ENCODE results near the gene C22orf39. TPM values are rescaled to one million over a fixed set of nuclear protein-coding genes. Genes with fewer than 3 reads are reported as not detected.

Gene C22orf39
- total RNA-seq, 1 donor, result 14.8 TPM

GRCh38 chr22:19466848-19467752 lies 19.6 kb upstream of the C22orf39 start:
- no peak overlapping the region for H3K4me2 ChIP-seq (ENCODE audit: insufficient read depth, low read length)
- peaks cover 20% of the 10 kb centered on the region for H3K79me2 ChIP-seq (ENCODE audit: insufficient read depth, low read length)
- peaks cover 75% of the 10 kb centered on the region for H3K36me3 ChIP-seq (ENCODE audit: insufficient read depth, low read length)
- no peaks in the 10 kb centered on the region for H3K27me3 ChIP-seq (ENCODE audit: insufficient read depth, low read length)
- H3K27ac ChIP-seq (ENCODE audit: low read depth, low read length), result no peak overlapping the region
- no peaks in the 10 kb centered on the region for H3K9me3 ChIP-seq (ENCODE audit: low read depth, low read length)
- H3K4me3 ChIP-seq (ENCODE audit: insufficient read depth, low read length), result no peak overlapping the region
- TF ChIP-seq CTCF (IDR thresholded peaks at IDR 0.05; ENCODE audit: extremely low read depth, low read depth, low read length), result no peak
- no peak for DNase-seq (ENCODE audit: insufficient read length, low spot score, missing footprints)
- no peak overlapping the region for H2AFZ ChIP-seq (ENCODE audit: low read length)
- H4K20me1 ChIP-seq (ENCODE audit: insufficient read depth, low read length), result peaks cover 21% of the 10 kb centered on the region
- peaks cover 10% of the 10 kb centered on the region for H3K4me1 ChIP-seq (ENCODE audit: insufficient read depth, low read length)

DNA sequence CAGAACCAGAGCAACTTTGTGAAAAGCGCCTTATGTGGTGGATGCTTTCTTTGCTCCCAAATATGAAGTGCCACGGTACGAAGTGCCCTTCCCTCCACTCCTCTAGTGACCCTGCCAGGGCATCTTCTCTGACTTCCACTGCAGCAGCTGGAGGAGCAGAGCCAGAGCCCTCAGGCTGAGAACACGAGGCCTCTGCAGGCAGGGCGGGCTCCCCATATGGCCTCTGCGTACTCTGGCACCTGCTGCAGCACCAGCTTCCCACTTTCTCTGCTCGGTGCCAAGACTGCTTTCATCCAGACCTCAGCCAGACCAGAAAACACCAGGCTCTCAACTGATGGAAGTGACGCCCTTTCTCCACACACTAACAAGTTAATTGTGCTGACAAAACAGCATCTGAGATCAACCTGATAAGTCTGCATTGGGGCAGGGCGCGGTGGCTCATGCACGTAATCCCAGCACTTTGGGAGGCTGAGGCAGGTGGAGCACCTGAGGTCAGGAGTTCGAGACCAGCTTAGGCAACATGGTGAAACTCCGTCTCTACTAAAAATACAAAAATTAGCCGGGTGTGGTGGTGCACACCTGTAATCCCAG lies 18.7 kb upstream of the C22orf39 start:
- Histone ChIP-seq H3K27me3 (ENCODE audit: insufficient read depth, low read length) (no peaks in the 10 kb centered on the region), H2AFZ (ENCODE audit: low read length) (no peak overlapping the region), H3K36me3 (ENCODE audit: insufficient read depth, low read length) (peaks cover 71% of the 10 kb centered on the region), H3K79me2 (ENCODE audit: insufficient read depth, low read length) (peaks cover 14% of the 10 kb centered on the region), H3K9me3 (ENCODE audit: low read depth, low read length) (no peaks in the 10 kb centered on the region), H3K4me1 (ENCODE audit: insufficient read depth, low read length) (peaks cover 10% of the 10 kb centered on the region), H3K4me3 (ENCODE audit: insufficient read depth, low read length) (no peak overlapping the region), H4K20me1 (ENCODE audit: insufficient read depth, low read length) (peaks cover 19% of the 10 kb centered on the region), H3K27ac (ENCODE audit: low read depth, low read length) (no peak overlapping the region), H3K4me2 (ENCODE audit: insufficient read depth, low read length) (no peak overlapping the region)
- no peak for TF ChIP-seq CTCF (IDR thresholded peaks at IDR 0.05; ENCODE audit: extremely low read depth, low read depth, low read length)
- no peak for DNase-seq (ENCODE audit: insufficient read length, low spot score, missing footprints)

- H3K9me3 ChIP-seq (ENCODE audit: low read depth, low read length), result no peaks in the 10 kb centered on the region
- no peak for DNase-seq (ENCODE audit: insufficient read length, low spot score, missing footprints)
- H2AFZ ChIP-seq (ENCODE audit: low read length), result no peak overlapping the region
- no peak overlapping the region for H3K27ac ChIP-seq (ENCODE audit: low read depth, low read length)
- peaks cover 63% of the 10 kb centered on the region for H3K36me3 ChIP-seq (ENCODE audit: insufficient read depth, low read length)
- H4K20me1 ChIP-seq (ENCODE audit: insufficient read depth, low read length), result peaks cover 17% of the 10 kb centered on the region
- peaks cover 14% of the 10 kb centered on the region for H3K79me2 ChIP-seq (ENCODE audit: insufficient read depth, low read length)
- peaks cover 10% of the 10 kb centered on the region for H3K4me1 ChIP-seq (ENCODE audit: insufficient read depth, low read length)
- H3K4me3 ChIP-seq (ENCODE audit: insufficient read depth, low read length), result no peak overlapping the region
- no peak overlapping the region for H3K4me2 ChIP-seq (ENCODE audit: insufficient read depth, low read length)
- no peaks in the 10 kb centered on the region for H3K27me3 ChIP-seq (ENCODE audit: insufficient read depth, low read length)
- no peak for TF ChIP-seq CTCF (IDR thresholded peaks at IDR 0.05; ENCODE audit: extremely low read depth, low read depth, low read length)
Measured at GRCh38 chr22:19464975-19465374, 17.5 kb upstream of the C22orf39 start.

DNA sequence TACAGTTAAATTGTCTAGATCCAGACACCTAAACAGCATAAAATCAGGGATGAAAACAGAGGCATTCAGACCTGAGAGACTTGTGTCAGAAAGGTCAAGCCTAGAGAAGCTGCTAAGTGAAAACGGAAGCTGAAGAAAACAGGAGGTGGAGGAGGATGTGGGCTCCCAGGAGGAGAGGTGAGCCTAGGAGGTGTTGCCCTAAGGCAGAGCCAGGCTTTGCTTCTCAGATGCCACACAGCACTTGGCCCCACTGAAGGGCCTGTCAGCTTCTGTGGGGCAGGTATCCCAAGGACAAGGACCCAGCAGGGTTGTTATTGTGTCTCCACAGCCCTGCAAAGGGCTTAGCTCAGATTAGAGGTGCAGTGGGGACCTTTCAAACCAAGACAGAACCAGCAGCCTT lies 17.0 kb upstream of the C22orf39 start:
- no peak overlapping the region for H3K4me2 ChIP-seq (ENCODE audit: insufficient read depth, low read length)
- no peaks in the 10 kb centered on the region for H3K27me3 ChIP-seq (ENCODE audit: insufficient read depth, low read length)
- H3K4me1 ChIP-seq (ENCODE audit: insufficient read depth, low read length), result peaks cover 10% of the 10 kb centered on the region
- peak overlapping the region; percentile 33 for H3K27ac ChIP-seq (ENCODE audit: low read depth, low read length)
- H4K20me1 ChIP-seq (ENCODE audit: insufficient read depth, low read length), result peaks cover 14% of the 10 kb centered on the region
- peaks cover 10% of the 10 kb centered on the region for H3K79me2 ChIP-seq (ENCODE audit: insufficient read depth, low read length)
- no peak overlapping the region for H3K4me3 ChIP-seq (ENCODE audit: insufficient read depth, low read length)
- H2AFZ ChIP-seq (ENCODE audit: low read length), result no peak overlapping the region
- no peak for DNase-seq (ENCODE audit: insufficient read length, low spot score, missing footprints)
- TF ChIP-seq CTCF (IDR thresholded peaks at IDR 0.05; ENCODE audit: extremely low read depth, low read depth, low read length), result no peak
- H3K9me3 ChIP-seq (ENCODE audit: low read depth, low read length), result no peaks in the 10 kb centered on the region
- peaks cover 59% of the 10 kb centered on the region for H3K36me3 ChIP-seq (ENCODE audit: insufficient read depth, low read length)
